ENCODE measurements around the gene TMEM263. TPM values are rescaled to one million over a fixed set of nuclear protein-coding genes. Genes with fewer than 3 reads are reported as not detected.

TMEM263 gene
- total and polyA plus RNA-seq, 9 of the 15 experiments (the other 6 are each of a cell fraction or from before 2014, with no cell fraction given): 12.6 to 36.7 (median 24.4) TPM

DNA sequence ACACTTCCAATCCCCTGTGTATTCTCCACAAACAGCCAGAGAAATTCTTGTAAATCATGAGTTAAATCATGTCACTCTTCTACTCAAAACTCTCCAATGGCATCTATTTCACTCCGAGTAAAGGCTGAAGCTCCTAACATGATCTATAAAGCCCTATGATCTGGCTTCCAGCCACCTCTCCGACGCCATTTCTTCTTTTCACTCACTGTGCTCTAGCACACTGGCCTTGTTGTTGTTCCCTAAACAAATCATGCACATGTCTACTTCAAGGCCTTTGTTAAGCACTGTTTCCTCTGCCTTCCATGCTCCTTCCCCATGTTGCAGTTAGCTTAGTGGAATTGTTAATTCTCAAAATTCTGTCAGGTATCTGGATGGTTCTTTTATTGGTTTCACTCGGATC, 61.3 kb downstream of the TMEM263 start:
- no peak for ATAC-seq
- Histone ChIP-seq H4K20me1 (replicated peaks; ENCODE audit: control insufficient read depth, insufficient read depth, low read length) (no peaks in the 10 kb centered on the region; the same call in 1 of the 2 replicates), H3K36me3 (ENCODE audit: control insufficient read depth, insufficient read depth, low read length) (peaks cover 14% of the 10 kb centered on the region), H3K4me3 (no peak overlapping the region), H3K27ac (ENCODE audit: extremely low read depth, low read depth, low read length) (no peak overlapping the region), H3K9me1 (ENCODE audit: control insufficient read depth, insufficient read depth, low read length) (no peaks in the 10 kb centered on the region), H3K79me2 (ENCODE audit: control insufficient read depth, insufficient read depth, low read length) (no peaks in the 10 kb centered on the region), H3K9me3 (replicated peaks; ENCODE audit: control insufficient read depth, insufficient read depth, low read depth, low read length) (no peaks in the 10 kb centered on the region), H3K9ac (ENCODE audit: insufficient read depth in 1 of 2, low read depth in 2 of 2, low read length in 2 of 2) (no peak overlapping the region), H3K27me3 (ENCODE audit: control insufficient read depth in 2 of 2, insufficient read depth in 2 of 2, low read length in 2 of 2) (no peaks in the 10 kb centered on the region), H3K4me2 (ENCODE audit: insufficient read depth, low read length) (no peak overlapping the region), H2AFZ (ENCODE audit: low read depth, low read length) (no peak overlapping the region), H3K4me1 (replicated peaks in 1 of 2; ENCODE audit: control insufficient read depth in 2 of 2, insufficient read depth in 2 of 2, low read length in 2 of 2) (no peaks in the 10 kb centered on the region)
- 77% methylated on average over 4 of the region's 4 CpGs for WGBS (ENCODE audit: insufficient coverage, low coverage, missing lambda C conversion rate)
- no TSS peak for BruUV-seq (replicated peaks)
- no peak for FAIRE-seq
- CTCF ChIA-PET (ENCODE audit: low intra/inter-chr PET ratio): no interaction called here
- intact Hi-C loops (cut with micrococcal nuclease): no loop called here
- POLR2A ChIA-PET: interaction anchor here (0.6 kb wide), 1 partner anchor 30 kb away, joined by 3 read pairs; no protein-coding TSS in a partner anchor
- DNase-seq (ENCODE audit: extremely low read depth in 1 of 4, low spot score in 3 of 4): no peak
- in situ Hi-C loops (cut with MboI): no loop called here
- TF ChIP-seq, protein P1, sequence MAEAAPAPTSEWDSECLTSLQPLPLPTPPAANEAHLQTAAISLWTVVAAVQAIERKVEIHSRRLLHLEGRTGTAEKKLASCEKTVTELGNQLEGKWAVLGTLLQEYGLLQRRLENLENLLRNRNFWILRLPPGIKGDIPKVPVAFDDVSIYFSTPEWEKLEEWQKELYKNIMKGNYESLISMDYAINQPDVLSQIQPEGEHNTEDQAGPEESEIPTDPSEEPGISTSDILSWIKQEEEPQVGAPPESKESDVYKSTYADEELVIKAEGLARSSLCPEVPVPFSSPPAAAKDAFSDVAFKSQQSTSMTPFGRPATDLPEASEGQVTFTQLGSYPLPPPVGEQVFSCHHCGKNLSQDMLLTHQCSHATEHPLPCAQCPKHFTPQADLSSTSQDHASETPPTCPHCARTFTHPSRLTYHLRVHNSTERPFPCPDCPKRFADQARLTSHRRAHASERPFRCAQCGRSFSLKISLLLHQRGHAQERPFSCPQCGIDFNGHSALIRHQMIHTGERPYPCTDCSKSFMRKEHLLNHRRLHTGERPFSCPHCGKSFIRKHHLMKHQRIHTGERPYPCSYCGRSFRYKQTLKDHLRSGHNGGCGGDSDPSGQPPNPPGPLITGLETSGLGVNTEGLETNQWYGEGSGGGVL (CRISPR knock-in tag; IDR thresholded peaks at IDR 0.05): no peak
- TF ChIP-seq MECOM (CRISPR knock-in tag; IDR thresholded peaks at IDR 0.05) (no peak), ZNF263 (CRISPR knock-in tag; IDR thresholded peaks at IDR 0.05; ENCODE audit: borderline replicate concordance) (no peak), NR2C2 (CRISPR knock-in tag; IDR thresholded peaks at IDR 0.05) (no peak), NR2C2 (tag; IDR thresholded peaks at IDR 0.05) (no peak), DNMT1 (IDR thresholded peaks at IDR 0.05) (no peak), ZNF695 (CRISPR knock-in tag; IDR thresholded peaks at IDR 0.05) (no peak), ZKSCAN3 (CRISPR knock-in tag; IDR thresholded peaks at IDR 0.05) (no peak), KDM5B (IDR thresholded peaks at IDR 0.05; ENCODE audit: insufficient replicate concordance, low read depth, low read length) (no peak)
- TF ChIP-seq, protein P2, sequence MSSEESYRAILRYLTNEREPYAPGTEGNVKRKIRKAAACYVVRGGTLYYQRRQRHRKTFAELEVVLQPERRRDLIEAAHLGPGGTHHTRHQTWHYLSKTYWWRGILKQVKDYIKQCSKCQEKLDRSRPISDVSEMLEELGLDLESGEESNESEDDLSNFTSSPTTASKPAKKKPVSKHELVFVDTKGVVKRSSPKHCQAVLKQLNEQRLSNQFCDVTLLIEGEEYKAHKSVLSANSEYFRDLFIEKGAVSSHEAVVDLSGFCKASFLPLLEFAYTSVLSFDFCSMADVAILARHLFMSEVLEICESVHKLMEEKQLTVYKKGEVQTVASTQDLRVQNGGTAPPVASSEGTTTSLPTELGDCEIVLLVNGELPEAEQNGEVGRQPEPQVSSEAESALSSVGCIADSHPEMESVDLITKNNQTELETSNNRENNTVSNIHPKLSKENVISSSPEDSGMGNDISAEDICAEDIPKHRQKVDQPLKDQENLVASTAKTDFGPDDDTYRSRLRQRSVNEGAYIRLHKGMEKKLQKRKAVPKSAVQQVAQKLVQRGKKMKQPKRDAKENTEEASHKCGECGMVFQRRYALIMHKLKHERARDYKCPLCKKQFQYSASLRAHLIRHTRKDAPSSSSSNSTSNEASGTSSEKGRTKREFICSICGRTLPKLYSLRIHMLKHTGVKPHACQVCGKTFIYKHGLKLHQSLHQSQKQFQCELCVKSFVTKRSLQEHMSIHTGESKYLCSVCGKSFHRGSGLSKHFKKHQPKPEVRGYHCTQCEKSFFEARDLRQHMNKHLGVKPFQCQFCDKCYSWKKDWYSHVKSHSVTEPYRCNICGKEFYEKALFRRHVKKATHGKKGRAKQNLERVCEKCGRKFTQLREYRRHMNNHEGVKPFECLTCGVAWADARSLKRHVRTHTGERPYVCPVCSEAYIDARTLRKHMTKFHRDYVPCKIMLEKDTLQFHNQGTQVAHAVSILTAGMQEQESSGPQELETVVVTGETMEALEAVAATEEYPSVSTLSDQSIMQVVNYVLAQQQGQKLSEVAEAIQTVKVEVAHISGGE (CRISPR knock-in tag; IDR thresholded peaks at IDR 0.05): no peak
- TF ChIP-seq, protein P3, sequence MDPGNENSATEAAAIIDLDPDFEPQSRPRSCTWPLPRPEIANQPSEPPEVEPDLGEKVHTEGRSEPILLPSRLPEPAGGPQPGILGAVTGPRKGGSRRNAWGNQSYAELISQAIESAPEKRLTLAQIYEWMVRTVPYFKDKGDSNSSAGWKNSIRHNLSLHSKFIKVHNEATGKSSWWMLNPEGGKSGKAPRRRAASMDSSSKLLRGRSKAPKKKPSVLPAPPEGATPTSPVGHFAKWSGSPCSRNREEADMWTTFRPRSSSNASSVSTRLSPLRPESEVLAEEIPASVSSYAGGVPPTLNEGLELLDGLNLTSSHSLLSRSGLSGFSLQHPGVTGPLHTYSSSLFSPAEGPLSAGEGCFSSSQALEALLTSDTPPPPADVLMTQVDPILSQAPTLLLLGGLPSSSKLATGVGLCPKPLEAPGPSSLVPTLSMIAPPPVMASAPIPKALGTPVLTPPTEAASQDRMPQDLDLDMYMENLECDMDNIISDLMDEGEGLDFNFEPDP (CRISPR knock-in tag; IDR thresholded peaks at IDR 0.05): no peak
- TF ChIP-seq, protein P4, sequence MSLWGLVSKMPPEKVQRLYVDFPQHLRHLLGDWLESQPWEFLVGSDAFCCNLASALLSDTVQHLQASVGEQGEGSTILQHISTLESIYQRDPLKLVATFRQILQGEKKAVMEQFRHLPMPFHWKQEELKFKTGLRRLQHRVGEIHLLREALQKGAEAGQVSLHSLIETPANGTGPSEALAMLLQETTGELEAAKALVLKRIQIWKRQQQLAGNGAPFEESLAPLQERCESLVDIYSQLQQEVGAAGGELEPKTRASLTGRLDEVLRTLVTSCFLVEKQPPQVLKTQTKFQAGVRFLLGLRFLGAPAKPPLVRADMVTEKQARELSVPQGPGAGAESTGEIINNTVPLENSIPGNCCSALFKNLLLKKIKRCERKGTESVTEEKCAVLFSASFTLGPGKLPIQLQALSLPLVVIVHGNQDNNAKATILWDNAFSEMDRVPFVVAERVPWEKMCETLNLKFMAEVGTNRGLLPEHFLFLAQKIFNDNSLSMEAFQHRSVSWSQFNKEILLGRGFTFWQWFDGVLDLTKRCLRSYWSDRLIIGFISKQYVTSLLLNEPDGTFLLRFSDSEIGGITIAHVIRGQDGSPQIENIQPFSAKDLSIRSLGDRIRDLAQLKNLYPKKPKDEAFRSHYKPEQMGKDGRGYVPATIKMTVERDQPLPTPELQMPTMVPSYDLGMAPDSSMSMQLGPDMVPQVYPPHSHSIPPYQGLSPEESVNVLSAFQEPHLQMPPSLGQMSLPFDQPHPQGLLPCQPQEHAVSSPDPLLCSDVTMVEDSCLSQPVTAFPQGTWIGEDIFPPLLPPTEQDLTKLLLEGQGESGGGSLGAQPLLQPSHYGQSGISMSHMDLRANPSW (CRISPR knock-in tag; IDR thresholded peaks at IDR 0.05): no peak
